Prostate gland (tissue), 2 donors: ENCODE results near the gene CDC42BPA. TPM values are rescaled to one million over a fixed set of nuclear protein-coding genes. Genes with fewer than 3 reads are reported as not detected.
"Not testable (repeated sequence)": the region's sequence is repeated elsewhere in the genome, so short reads cannot be mapped to it uniquely, and the experiment has no call there.

Experiments
- DNase-seq: peaks from one replicate; pipeline ENCODE4 v3.0.0-alpha.2; 2019; ENCODE audit warnings: low spot score
- H3K27ac ChIP-seq, 2 donors: fragments of 200-600 bp; sonication (generic); 2 replicates each; pipeline ENCODE4 v1.5.1; 2017 to 2019
- H3K27me3 ChIP-seq: fragments of 200-600 bp; sonication (generic); replicated peaks from 2 replicates; pipeline ENCODE4 v1.5.1; 2019; ENCODE audit not compliant: insufficient read depth
- H3K36me3 ChIP-seq, 2 donors: fragments of 200-600 bp; sonication (generic); 1 replicate in 1 of 2; 2 replicates in 1 of 2; pipeline versions ENCODE4 v1.5.1 to v1.8.1; 2017 to 2019
- H3K4me1 ChIP-seq: fragments of 200-600 bp; sonication (generic); replicated peaks from 2 replicates; pipeline ENCODE4 v1.5.1; 2019
- H3K4me3 ChIP-seq, 2 donors: fragments of 200-600 bp; sonication (generic); 2 replicates each; pipeline ENCODE4 v1.5.1; 2017 to 2019
- H3K9me3 ChIP-seq: fragments of 200-600 bp; sonication (generic); 2 replicates; pipeline ENCODE4 v1.5.1; 2017
- POLR2A ChIP-seq: fragments of 450-650 bp; IDR thresholded peaks from one replicate; pipeline ENCODE4 v1.6.1; 2016; ENCODE audit warnings: antibody characterized with exemption, mild to moderate bottlenecking
- POLR2AphosphoS5 ChIP-seq: sonication (generic); formaldehyde crosslinking; IDR thresholded peaks from one replicate; pipeline ENCODE4 v1.6.1; 2017; ENCODE audit warnings: antibody characterized with exemption
- WGBS: methylation state at CpG from one replicate; pipeline ENCODE4 v1.1.5; 2018; 5-methylcytosine and 5-hydroxymethylcytosine counted together
- intact Hi-C: fragments of 100-400 bp; cut with DNase I; formaldehyde crosslinking; loops from one replicate; pipeline ENCODE4 v1.14.2; 2022
- total RNA-seq, 2 donors: library from RNA; depleted of rRNA; stranded (reverse); fragments of >200 nt; gene quantifications; one replicate each; pipeline ENCODE4 v1.1.0, GENCODE V29; 2016
- TF ChIP-seq, protein P1 (sequence below), 4 experiments: fragments of 200-600 bp in 2 of 4; fragments of 450-650 bp in 2 of 4; sonication (generic) in 2 of 4; IDR thresholded peaks; 1 replicate in 3 of 4; 2 replicates in 1 of 4; pipeline ENCODE4 v1.5.1; 2016 to 2019; ENCODE audit warnings: antibody characterized with exemption in 4 of 4, mild to moderate bottlenecking in 2 of 4, moderate library complexity in 2 of 4

CDC42BPA gene
- total RNA-seq, 2 donors from 2014 or later = 31.3 to 76.9 TPM

DNA sequence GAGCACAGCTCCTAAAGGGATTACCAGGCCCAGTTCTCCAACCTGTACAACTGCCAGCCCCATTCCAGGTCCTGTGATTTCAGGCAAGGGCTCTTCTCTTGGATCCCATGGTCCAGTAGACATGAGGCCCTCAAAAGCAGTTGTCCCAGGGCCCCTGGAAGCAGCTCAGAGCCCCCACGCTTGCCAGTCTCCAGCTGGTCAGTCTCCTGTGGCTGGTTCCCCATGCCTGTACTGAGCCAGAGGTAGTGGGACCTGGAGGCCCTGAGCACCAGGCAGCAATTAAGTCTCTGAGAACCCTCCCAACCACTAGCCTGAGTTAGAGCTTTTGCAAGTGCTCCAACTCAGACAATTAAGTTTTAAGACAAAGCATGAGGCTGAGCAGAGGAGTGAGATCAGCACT, 36.9 kb downstream of the CDC42BPA start:
- no peak for TF ChIP-seq POLR2A
- TF ChIP-seq POLR2AphosphoS5 = no peak
- TF ChIP-seq, protein P1, sequence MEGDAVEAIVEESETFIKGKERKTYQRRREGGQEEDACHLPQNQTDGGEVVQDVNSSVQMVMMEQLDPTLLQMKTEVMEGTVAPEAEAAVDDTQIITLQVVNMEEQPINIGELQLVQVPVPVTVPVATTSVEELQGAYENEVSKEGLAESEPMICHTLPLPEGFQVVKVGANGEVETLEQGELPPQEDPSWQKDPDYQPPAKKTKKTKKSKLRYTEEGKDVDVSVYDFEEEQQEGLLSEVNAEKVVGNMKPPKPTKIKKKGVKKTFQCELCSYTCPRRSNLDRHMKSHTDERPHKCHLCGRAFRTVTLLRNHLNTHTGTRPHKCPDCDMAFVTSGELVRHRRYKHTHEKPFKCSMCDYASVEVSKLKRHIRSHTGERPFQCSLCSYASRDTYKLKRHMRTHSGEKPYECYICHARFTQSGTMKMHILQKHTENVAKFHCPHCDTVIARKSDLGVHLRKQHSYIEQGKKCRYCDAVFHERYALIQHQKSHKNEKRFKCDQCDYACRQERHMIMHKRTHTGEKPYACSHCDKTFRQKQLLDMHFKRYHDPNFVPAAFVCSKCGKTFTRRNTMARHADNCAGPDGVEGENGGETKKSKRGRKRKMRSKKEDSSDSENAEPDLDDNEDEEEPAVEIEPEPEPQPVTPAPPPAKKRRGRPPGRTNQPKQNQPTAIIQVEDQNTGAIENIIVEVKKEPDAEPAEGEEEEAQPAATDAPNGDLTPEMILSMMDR (IDR thresholded peaks at IDR 0.05) = no peak
- WGBS = 92% methylated on average over 1 of the region's 1 CpG
- no peaks in the 10 kb centered on the region for H3K9me3 ChIP-seq
- no peak for DNase-seq
- H3K4me3 ChIP-seq = no peak overlapping the region
- no peaks in the 10 kb centered on the region for H3K36me3 ChIP-seq
- H3K27ac ChIP-seq = no peak overlapping the region
- intact Hi-C loops = no loop called here
- no peaks in the 10 kb centered on the region for H3K27me3 ChIP-seq
- H3K4me1 ChIP-seq = no peaks in the 10 kb centered on the region

DNA sequence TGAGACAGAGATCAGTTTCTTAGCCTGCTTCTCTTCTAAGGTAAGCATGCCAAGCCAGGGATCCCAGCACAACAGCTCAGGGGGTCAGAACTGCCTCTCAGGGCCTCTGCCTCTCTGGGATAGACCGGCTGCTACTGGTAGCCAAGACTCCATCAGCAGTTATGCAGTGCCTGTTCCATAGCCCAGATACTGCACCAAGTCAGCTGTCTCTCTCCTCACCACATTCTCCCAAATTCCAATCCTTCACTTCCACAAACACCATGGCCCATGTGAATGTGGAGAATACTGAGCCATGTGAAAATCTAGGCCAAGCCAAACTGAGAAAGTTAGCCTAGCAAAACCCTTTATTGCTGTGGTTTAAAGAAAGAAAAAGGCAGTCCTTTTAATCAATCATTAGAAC, 37.5 kb downstream of the CDC42BPA start:
- DNase-seq = no peak
- H3K27me3 ChIP-seq = no peaks in the 10 kb centered on the region
- H3K27ac ChIP-seq = no peak overlapping the region
- H3K36me3 ChIP-seq = no peaks in the 10 kb centered on the region
- H3K4me3 ChIP-seq = no peak overlapping the region
- TF ChIP-seq, protein P1 (IDR thresholded peaks at IDR 0.05) = no peak
- TF ChIP-seq POLR2A (no peak), POLR2AphosphoS5 (no peak)
- intact Hi-C loops = no loop called here
- H3K4me1 ChIP-seq = no peaks in the 10 kb centered on the region
- 100% methylated on average over 1 of the region's 1 CpG for WGBS
- no peaks in the 10 kb centered on the region for H3K9me3 ChIP-seq

DNA sequence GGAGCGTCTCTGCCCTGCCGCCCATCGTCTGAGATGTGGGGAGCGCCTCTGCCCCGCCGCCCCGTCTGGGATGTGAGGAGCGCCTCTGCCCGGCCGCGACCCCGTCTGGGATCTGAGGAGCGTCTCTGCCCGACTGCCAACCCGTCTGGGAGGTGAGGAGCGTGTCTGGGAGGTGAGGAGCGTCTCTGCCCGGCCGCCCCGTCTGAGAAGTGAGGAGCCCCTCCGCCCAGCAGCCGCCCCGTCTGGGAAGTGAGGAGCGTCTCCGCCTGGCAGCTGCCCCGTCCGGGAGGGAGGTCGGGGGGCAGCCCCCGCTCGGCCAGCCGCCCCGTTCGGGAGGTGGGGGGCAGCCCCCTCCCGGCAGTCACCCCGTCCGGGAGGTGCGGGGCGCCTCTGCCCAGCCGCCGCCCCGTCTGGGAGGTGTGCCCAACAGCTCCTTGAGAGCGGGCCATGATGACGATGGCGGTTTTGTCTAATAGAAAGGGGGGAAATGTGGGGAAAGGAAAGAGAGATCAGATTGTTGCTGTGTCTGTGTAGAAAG, 42.1 kb downstream of the CDC42BPA start:
- H3K27ac ChIP-seq, intact Hi-C loops, DNase-seq, H3K4me1 ChIP-seq, H3K9me3 ChIP-seq, H3K27me3 ChIP-seq, H3K36me3 ChIP-seq, H3K4me3 ChIP-seq: not testable (repeated sequence)
- WGBS = over 99% methylated on average over 33 of the region's 44 CpGs

DNA sequence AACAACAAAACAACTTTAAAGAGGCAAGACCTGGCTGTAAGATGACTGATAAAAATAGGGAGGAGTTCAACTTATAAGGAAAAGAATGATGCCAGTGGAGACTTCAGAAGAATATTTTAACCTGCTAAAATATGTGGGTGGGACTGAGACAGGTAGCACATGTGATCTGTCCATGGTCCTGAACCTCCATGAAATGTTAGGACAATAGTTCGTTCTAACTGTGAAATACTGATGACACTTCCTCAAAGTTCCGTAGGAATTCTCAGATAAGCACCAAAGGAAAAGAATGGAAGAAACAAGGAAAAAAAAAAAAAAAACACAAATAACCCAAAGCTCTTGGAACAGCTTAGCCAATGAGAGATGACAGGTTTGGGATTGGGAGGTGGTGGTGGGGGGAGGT, 44.7 kb downstream of the CDC42BPA start:
- Histone ChIP-seq H3K36me3 (no peaks in the 10 kb centered on the region), H3K9me3 (no peaks in the 10 kb centered on the region), H3K4me1 (no peaks in the 10 kb centered on the region), H3K4me3 (no peak overlapping the region), H3K27ac (no peak overlapping the region), H3K27me3 (no peaks in the 10 kb centered on the region)
- 38% methylated on average over 2 of the region's 2 CpGs for WGBS
- intact Hi-C loops = no loop called here
- no peak for DNase-seq
- TF ChIP-seq POLR2A = no peak
- TF ChIP-seq POLR2AphosphoS5 = no peak
- TF ChIP-seq, protein P1 (IDR thresholded peaks at IDR 0.05) = no peak

DNA sequence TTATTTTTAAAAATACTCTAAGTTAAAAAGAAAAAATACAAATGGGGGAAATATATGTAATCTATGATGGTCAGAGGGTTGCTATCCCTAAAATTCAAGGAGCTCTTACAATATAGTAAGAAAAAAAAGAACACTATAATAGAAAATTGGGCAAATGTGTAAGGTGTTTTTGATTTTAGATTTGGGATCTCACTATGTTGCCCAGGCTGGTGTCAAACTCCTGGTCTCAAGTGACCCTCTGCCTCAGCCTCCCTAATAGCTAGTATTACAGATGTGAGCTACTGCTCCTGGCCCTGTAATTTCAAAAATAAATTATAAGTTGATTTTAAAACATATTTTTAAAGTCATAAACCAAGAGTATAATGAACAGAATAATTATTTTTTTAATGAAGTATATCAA, 45.9 kb downstream of the CDC42BPA start:
- Histone ChIP-seq H3K27ac (no peak overlapping the region), H3K9me3 (no peaks in the 10 kb centered on the region), H3K4me3 (no peak overlapping the region), H3K27me3 (no peaks in the 10 kb centered on the region), H3K36me3 (no peaks in the 10 kb centered on the region), H3K4me1 (no peaks in the 10 kb centered on the region)
- intact Hi-C loops = no loop called here
- TF ChIP-seq, protein P1 (IDR thresholded peaks at IDR 0.05) = no peak
- no peak for TF ChIP-seq POLR2AphosphoS5
- TF ChIP-seq POLR2A = no peak
- no peak for DNase-seq
